GM18907 (cell line): Measurements from ENCODE around the gene IGFL4.
"Not testable (repeated sequence)": the region's sequence is repeated elsewhere in the genome, so short reads cannot be mapped to it uniquely, and the experiment has no call there.

Source experiments
- ATAC-seq: cut with Tn5 transposase; IDR thresholded peaks from one replicate; pipeline ENCODE4 v1.9.1; 2021; ENCODE audit warnings: mild to moderate bottlenecking, moderate library complexity; ENCODE audit not compliant: unreplicated experiment

The IGFL4 gene

DNA sequence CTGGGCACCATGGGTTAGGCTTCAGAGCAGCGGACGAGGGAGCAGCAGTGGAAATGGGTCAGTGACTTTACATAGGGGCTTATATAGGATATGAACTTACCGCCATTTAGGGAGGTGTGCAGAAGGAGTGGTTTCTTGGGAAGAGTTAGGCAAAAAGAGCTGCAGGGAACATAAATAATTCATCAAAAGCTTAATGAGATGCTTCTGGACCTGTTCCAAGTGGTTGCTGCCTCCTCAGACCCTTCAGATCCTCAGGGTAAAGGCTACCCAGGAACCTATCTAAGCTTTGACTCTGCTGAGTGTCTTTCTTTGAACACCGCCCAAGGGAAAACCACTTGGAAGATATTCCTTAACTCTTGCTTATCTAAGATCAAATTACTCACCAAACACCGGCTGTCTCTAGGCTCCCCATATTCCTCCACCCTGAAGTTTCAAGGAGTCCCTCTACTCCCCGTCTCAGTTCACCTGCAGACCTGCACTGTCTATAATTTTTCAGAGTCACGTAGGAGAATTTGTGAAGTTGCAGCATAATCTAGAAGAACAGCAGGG is at the start of gene IGFL4:
Gene IGFL4 (minus strand): TSS at position 51 of the 549 bp plus-strand sequence. CDS start 40 bp downstream, at position 11.
- ATAC-seq: no peak

DNA sequence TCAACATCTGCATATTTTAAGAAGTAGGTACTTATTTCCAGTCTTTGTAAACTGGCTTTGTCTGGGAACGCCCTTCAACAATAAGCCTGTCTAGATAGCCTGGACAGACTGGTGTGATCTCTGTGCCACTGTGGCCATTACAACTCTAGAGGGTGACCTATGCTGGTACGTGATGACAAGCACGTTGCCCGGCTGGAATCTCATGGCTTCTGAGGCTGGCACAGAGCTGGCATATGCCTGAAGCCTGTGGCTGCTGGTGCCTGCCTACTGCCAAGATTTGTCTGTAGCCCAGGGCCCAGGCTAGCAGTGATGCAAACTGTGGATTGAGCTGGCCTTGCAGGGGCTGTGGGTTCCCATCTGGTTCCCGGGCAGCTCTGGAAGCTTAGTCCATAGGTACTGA is 49.6 kb upstream of the IGFL4 start:
- no peak for ATAC-seq

DNA sequence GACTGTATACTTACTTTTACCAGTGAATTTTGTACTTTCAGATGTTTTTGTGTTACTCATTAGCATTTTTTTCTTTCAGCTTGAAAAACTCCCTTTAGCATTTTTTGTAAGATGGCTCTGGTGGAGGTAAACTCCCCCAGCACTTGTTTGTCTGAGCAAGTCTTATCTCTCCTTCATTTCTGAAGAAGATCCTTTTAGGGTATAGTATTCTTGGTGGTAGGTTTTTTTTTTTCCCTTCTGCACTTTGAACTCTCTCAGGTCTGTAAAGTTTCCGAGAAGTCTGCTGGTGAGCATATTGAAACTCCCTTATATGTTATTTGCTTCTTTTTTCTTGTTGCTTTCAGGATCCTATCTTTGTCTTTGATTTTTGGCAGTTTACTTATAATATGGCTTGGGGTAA is 48.6 kb upstream of the IGFL4 start:
- ATAC-seq: no peak

DNA sequence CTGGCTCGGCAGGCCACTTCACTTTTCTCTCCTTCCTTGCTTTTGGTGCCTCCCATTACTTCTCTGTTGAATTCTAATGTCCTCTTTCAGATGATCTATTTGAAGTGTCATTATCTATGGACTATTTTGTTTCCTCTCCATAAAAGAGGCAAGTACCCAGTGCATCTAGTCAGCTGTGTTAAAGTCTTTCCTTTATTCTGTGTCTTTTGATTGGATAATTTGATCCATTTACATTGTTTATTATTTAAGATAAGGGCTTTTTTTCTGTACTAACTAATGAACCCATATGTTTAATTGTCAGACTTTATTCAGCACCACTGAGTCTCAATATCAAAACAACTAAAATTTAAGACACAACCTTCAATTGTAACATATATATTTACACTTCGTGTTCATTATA is 47.3 kb upstream of the IGFL4 start:
- ATAC-seq: no peak

DNA sequence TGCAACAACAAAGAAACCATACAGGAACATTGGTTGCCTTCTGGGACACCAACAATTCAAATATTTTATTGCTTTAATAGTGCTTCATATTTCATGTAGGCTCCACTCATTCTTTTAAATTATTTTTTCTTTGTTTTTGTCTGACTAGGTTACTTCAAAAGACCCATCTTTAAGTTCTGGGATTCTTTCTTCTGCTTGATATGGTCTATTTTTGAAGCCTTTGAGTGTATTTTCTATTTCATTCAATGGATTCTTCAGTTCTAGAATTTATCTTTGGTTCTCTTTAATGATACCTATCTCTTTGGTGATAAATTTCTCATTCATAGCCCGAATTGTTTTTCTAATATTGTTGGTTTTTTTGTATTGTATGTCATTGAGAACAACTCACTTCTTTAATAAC is 45.1 kb upstream of the IGFL4 start:
- ATAC-seq: no peak

DNA sequence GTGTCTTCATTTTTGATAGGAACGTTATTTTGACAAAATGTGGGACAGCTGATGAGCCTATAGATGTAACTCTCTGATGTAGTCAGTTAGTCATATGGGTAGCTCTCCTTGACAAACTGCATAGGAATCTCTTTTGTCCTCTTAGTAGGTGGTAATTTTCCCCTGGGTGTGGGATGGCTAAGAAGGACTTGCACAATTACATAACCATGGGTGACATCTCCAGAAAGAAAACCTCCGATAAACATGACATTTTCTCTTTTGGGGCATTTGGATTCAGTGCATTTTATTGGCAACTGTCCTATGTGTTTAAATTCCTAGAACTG is 41.9 kb upstream of the IGFL4 start:
- no peak for ATAC-seq

DNA sequence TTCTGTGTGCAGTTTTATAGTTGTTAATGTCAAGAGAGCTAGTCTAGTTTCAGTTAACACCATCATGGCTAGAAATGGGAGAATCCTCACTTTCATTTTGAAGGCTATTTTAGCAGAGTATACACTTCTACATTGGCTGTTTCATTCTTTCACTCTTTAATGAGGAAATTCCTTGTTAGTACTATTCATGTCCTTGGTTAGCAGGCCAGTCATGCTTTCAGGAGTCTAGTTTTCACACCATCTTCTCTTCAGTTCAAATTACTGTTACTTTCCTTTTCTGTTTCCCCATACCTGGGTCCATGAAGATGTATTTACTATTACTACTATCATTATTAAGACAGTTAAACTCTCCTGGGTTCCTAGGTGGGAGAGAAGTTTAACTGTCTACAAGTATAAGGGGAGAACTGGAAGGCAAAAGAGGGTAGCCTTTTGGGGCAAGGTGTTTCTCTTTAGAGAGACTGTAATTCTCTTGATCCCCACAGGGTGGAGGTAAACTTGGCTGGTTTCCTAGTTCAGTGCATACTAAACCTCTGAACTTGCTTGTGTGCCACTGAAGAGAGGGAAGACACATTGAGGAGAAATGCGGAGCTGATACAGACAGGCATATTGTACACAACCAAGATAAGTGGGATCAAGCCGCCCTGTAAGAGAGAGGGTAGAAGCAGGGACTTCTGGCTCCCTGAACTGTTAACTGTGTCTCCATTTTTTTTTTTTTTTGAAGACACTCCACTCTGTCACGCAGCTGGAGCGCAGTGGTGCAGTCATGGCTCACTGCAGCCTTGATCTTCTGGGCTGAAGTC is 41.3 kb upstream of the IGFL4 start:
- no peak for ATAC-seq

DNA sequence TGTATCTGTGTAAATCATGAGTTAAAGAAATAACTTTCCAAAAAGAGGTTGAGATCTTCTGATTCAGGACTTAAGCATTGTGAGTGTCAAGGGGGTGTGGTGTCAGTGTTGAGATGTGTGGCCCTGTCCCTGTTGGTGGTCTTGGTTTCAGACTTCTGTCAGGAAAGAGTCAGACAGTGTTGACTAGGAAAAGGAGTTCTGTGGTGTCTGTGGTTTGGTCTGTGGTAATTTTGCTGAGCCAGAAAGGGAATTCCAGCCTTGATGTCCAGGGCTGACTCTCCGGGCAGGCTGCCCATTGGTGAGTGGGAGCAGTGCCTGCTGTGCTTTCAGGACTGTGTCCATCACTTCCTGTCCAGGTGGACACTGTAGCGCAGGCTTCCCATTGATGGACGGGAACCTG is 39.8 kb upstream of the IGFL4 start:
- no peak for ATAC-seq

DNA sequence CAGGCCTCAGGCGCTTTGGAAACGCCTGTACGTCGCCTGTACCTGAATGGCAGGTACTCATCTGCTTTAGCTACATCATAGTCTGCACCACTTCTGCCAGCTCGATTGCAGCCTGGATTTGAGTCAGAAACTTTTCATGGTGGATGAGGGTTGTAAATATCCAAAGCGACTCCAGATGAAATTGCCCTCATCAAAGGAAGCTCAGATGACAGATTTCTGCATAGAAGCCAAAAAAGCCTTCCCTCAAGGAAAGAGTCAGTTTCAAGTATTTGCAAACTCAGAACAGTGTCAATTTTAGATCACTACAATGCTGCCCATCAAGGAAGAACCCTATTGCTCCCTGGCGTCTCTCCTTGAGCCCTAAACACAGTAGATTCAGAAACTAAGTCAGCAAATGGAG is 38.8 kb upstream of the IGFL4 start:
- ATAC-seq: no peak

DNA sequence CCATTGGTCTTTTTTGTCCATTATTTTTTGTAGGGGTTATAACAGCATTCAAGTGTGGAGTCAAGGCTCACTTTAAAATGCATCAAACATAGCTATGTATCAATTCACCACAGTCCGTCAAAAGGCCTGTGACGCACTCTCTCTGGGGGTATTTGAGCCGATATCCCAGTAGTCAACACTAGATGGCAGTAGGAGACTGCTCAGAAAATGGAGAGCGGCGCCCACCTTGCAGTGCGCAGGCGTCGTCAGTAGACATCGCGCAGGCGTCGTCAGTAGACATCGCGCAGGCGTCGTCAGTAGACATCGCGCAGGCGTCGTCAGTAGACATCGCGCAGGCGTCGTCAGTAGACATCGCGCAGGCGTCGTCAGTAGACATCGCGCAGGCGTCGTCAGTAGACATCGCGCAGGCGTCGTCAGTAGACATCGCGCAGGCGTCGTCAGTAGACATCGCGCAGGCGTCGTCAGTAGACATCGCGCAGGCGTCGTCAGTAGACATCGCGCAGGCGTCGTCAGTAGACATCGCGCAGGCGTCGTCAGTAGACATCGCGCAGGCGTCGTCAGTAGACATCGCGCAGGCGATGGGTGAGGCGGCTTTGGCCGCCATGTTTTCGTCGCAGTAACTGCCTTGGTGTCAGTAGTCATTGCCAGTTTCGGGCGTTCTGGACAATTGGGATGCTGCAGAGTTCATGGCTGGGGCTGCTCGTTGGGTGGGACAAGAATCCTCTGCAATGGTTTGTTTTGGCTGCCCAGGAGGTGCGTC is 38.0 kb upstream of the IGFL4 start:
- ATAC-seq: not testable (repeated sequence)

DNA sequence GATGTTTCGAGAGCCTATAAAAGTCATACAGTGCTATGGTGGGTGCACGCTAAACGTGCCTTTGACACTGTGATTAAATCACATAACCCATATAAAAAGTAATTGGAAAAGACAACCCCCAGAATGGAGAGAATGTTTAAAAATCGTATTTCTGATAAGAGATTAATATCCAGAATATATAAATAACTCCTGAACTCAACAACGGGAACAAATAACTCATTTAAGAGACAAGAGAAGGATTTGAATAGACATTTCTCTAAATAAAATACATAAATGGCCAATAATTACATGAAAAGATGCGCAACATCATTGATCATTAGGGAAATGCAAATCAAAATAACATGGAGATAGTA is 37.0 kb upstream of the IGFL4 start:
- no peak for ATAC-seq

DNA sequence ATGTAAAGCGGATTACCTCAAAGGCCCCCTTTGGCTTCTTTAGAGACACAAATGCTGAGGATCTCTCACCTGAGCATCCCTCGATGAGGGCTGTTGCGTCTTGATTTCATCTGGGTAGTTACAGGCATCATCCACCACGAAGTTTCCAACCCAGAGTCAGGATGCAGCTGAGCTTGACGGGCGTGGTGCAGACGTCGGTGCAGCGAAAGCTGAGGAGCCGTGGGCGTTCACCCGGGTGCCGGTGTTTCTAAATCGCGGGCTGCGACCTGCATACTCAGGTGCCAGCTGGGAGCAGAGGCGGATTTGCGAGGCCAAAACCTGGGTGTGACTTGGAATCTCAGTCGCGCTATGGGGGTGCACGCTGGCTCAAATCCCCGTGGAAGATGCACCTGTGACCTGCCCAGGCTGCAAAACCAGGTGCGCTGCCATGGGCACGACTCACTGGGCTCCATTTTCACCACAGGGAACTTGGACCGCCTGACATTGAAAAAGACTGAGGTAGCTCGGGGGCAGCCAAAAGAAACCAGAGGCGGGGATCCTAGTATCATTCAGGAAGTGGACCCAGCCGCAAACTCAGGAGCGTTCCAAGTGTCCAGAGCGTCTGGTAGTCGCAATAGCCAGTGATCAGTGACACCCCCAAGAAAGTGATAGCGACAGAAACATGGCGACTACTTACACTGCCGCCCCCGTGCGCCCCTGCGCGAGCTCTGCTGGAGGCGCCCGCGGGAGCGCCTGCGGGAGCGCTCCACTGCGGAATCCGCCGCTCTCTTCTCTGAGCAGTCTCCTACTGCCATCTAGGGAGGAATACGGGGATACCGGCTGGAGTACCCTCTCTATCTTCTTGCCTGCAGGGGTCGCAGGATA is 36.4 kb upstream of the IGFL4 start:
- ATAC-seq: no peak

DNA sequence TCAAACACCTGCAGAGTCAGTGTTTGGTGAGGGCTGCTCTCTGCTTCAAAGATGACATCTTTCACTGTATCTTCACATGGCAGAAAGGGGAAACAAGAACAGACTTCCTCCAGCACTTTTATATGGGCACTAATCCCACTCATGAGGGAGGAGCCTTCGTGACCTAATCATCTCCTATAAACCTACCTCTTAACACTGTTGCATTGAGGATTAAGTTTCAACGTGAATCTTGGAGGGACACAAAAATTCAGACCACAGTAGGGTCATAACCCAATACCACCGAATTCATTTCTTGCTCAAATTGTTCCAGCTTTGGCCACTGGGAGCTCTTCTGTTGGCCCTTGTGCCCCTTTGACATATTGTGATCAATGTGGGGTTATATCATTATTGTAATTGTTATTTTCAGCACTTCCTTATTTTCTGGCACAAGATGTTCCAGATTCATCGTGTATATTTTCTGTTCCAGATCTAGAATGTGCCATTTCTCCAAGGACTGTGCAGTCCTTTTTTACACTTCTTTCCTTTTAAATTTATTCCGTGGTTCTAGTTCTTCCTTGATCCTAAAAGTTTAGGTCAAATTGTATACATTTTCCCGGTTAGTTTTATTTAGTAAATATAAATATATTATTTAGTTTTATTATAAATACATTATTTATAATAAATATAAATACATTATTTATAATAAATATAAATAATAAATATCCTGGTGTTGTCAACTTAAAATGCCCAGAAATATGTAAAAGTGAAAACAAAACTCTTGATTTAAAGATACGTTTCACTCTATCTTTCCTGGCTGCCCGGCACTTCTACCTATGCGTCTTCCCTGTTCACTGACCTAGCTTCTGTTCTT is 35.5 kb upstream of the IGFL4 start:
- no peak for ATAC-seq

DNA sequence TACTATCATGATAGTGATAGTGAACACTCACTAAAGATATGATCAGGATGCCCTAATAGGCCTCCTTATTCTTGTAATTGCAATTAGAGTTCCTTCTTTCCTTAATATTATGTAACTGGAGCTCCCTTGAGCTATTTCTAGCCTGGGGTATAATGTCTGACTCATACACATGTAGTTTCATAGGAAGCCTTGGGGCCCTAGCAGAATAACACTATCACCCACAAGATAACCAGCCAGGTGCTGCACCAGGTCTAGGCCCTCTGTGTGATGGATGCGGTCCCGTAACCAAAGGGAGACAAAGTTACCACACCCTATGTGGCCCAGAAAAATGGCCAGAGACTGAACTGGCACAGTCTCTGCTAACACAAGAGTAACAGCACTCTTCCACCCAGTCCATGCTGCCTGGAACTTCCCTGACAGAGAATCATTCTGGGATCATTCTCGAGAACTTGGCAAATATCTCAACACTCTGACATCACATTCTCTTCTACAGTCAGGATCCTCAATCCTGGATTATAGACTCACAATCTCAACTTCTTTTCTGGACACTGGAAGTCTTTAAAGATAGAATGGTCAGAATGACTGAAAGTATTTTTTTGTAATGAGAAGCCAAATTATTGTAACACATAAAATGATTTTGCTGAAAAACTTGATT is 32.6 kb upstream of the IGFL4 start:
- no peak for ATAC-seq

DNA sequence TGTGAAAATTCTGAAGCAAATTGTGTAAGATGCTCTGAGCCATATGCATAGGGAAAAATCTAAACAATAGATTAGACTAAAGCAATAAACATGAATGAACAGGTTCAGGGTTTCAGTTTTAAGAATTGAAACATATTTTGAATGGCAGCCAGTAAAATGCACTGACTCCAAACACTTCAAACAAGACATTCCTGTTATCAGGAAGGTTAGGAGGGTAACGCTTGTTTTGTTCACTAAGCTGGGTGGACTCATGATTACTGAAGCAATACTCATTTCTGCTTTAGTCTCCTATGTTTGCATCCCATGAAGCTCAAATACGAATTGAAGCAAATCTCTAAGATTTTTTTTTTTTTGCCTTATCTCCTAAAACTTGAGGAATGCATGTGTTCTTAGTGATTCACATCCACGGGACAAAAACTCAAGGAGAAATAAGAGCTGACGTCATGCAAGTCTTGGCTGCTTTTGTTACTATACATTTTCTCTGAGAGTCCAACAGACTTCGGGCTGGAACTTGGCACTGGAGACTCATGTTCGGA is 29.1 kb upstream of the IGFL4 start:
- ATAC-seq: no peak

DNA sequence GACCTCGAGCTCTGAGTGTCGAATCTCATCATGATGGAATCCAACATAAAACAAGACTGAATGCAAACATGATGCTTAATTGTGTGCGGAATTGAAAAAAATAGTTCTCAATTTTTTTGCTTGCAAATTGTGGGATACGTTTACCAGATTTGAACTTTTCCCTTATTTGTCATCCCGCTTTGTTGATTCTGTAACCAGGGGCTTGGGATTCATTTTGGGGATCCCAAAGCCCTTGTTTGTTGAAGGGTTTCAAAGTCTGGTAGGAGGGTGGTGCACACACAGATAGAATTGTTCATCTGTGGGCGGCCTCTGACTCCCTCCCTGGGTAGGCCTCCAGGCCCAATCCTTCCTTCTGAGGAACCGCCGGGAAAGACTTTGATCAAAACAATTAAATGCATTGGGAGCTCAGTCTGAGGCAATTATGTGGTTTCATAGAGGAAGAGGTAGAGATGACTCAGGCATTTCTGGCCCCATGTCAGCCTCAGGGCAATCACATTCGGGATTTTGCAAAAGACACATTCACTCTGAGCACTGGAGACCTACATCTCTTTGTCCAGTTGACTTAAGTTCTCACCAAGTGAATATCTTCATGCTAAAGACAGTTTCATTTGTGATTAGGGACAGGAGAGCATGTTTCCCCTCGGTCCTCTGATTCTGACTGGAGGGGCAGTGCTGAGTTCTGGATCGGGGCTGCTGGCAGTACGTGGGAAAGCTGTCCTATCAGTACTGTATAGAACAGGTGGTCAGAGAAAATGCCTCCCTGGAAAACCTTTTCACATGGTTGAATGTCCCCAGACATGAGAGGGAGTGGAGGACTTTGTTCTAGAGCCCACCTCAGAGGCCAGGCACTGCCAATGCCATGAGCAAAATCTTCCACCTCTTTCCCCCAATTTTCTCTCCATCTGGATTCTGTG is 27.8 kb upstream of the IGFL4 start:
- no peak for ATAC-seq

DNA sequence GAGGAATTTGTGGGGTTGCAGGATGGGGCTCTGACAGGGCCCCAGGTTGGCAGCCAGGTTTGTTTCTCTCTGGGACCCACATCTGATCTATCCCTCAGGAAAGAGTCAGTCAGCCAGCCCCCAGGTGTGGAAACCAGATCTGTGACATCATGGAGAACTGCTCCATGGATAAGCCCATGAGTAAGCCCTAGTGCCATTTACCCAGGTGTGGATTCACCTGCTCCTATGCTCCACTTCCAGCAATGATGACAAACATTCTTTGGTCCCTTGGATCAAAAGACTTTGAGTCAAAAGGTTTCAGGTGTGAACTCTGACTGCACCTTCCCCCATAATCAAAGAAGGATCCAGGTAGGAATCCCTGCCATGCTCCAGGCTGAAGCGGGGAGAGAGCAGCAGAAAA is 26.9 kb upstream of the IGFL4 start:
- no peak for ATAC-seq

DNA sequence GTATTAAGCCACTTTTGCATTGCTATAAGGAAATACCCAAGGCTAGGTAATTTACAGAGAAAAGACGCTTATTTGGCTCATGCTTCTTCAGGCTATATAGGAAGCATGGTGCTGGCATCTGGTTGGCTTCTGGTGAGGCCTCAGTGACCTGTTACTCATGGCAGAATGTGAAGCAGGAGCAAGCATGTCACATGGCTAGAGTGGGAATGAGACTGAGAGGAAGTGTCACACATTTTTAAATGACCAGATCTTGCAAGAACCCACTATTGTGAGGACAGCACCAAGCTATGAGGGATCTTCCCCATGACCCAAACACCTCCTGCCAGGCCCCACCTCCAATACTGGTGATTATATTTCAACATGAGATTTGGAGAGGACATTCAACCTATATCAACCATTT is 25.7 kb upstream of the IGFL4 start:
- no peak for ATAC-seq
